ENCODE data around the gene OAF.

Gene OAF

GRCh38 chr11:120224972-120225909 lies 14.4 kb downstream of the OAF start:
- no peak for DNase-seq

GRCh38 chr11:120226242-120226641 lies 15.4 kb downstream of the OAF start:
- DNase-seq, result no peak

GRCh38 chr11:120226714-120227113 lies 15.9 kb downstream of the OAF start:
- DNase-seq, result no peak

GRCh38 chr11:120227228-120227852 lies 16.5 kb downstream of the OAF start:
- DNase-seq, result no peak

GRCh38 chr11:120228794-120229384 lies 18.1 kb downstream of the OAF start:
- no peak for DNase-seq

GRCh38 chr11:120229451-120230424 lies 18.9 kb downstream of the OAF start:
- DNase-seq, result no peak

- no peak for DNase-seq
Measured at GRCh38 chr11:120230433-120231071, 19.7 kb downstream of the OAF start.

GRCh38 chr11:120231963-120232362 lies 21.1 kb downstream of the OAF start:
- DNase-seq, result no peak

- DNase-seq, result no peak
Measured at GRCh38 chr11:120233207-120233803, 22.5 kb downstream of the OAF start.

- no peak for DNase-seq
Measured at GRCh38 chr11:120235024-120235628, 24.3 kb downstream of the OAF start.

- no peak for DNase-seq
Measured at GRCh38 chr11:120236169-120237107, 25.6 kb downstream of the OAF start.

GRCh38 chr11:120238968-120239620 lies 28.3 kb downstream of the OAF start:
- no peak for DNase-seq

GRCh38 chr11:120239713-120240640 lies 29.1 kb downstream of the OAF start, which contains the start of gene POU2F3:
Gene POU2F3 (plus strand): TSS chr11:120240140. CDS start chr11:120240344, 204 bp downstream.
- no peak for DNase-seq

GRCh38 chr11:120240866-120241265 lies 30.0 kb downstream of the OAF start:
- no peak for DNase-seq

- DNase-seq, result no peak
Measured at GRCh38 chr11:120241277-120241676, 30.4 kb downstream of the OAF start.

- DNase-seq, result no peak
Measured at GRCh38 chr11:120243221-120243620, 32.4 kb downstream of the OAF start.

GRCh38 chr11:120244476-120245365 lies 33.9 kb downstream of the OAF start:
- no peak for DNase-seq

All from SIG-M5 (cell line).